ENCODE results near the gene ZC3H4.

- TF ChIP-seq CTCF (conservative IDR thresholded peaks at IDR 0.05 in 1 of 2, IDR thresholded peaks at IDR 0.05 in 1 of 2; ENCODE audit: low read depth in 1 of 2, low read length in 2 of 2) = no peak
- TF ChIP-seq EZH2 (IDR thresholded peaks at IDR 0.05; ENCODE audit: low read length, missing control alignments) = no peak
Observed at GRCh38 chr19:47110521-47111005, 3.0 kb downstream of the ZC3H4 start.

Data from fibroblast of lung (primary cell).